Suppressor macrophage (primary cell): ENCODE data around the gene RIPOR3.
"Not testable (repeated sequence)": the region's sequence is repeated elsewhere in the genome, so short reads cannot be mapped to it uniquely, and the experiment has no call there.

Experiments used
- DNase-seq, 4 experiments: peaks; one replicate each; pipeline ENCODE4 v3.0.0-alpha.2; 2020 to 2022

The RIPOR3 gene

GRCh38 chr20:50543326-50543725, 148.0 kb downstream of the RIPOR3 start:
- DNase-seq, result no peak

GRCh38 chr20:50541606-50542041, 149.7 kb downstream of the RIPOR3 start:
- peak in 3 of 4 experiments; percentile 37 to 45 (median 40) for DNase-seq

- DNase-seq, result no peak
Observed at GRCh38 chr20:50540620-50541605, 150.4 kb downstream of the RIPOR3 start.

DNA sequence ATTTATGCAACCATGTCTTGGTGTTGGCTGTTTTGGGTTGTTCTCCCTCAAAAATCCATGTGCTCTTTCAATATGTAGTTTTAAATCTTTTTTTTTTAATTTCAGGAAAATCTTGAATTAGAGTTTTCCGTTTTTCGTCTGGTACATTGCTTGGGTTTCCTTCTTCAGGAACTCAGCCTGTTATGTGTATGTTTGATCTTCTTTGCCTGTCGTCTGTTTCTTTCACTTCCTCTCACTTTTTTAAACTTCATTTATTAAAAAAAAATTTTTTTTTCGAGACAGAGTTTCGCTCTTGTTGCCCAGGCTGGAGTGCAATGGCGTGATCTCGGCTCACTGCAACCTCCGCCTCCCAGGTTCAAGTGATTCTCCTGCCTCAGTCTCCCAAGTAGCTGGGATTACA, 151.5 kb downstream of the RIPOR3 start:
- DNase-seq, result not testable (repeated sequence)

GRCh38 chr20:50538276-50538675, 153.1 kb downstream of the RIPOR3 start:
- peak in 1 of 4 experiments; percentile 43 for DNase-seq

DNA sequence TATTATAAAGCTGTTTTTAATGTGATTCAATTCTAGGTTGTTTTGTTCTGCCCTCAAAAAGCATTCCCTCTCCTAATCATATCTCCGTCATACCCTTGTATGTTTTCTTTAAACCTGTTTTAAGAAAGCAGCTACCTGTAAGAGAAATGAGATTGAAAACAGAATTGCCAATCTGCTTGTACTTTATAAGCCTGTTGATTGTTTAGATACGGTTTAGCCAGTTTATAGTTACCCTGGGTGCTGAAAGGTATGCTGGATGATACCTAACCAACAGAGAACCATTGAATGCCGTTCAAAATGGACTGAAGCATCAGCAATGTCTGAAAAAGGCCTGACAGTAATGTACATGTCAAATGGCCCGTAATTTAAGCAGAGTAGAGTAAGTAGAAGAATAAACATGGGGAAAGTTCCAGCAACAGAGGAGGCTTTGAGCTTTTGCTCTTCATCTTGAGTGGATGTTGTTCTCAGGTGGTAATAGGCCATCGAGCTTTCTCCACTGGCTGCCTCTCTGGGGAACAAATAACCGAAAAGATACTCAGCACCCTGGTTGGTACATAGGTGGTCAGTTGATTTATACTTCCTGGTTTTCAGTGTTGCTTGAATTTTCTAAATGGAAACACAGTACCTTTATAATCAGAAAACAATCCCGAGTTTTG, 153.7 kb downstream of the RIPOR3 start:
- DNase-seq, result no peak

GRCh38 chr20:50536333-50536732, 155.0 kb downstream of the RIPOR3 start:
- no peak for DNase-seq
